Gastrocnemius medialis (tissue), 4 donors: ENCODE results near the gene SLC27A3. TPM values are rescaled to one million over a fixed set of nuclear protein-coding genes. Genes with fewer than 3 reads are reported as not detected.

ENCODE experiments used
- ATAC-seq, 2 donors: fragments of 150-250 bp; one replicate each; pipeline ENCODE4 v1.9.1; 2016
- DNase-seq, 2 donors: peaks; one replicate each; pipeline ENCODE4 v3.0.0-alpha.2; 2019
- H3K27ac ChIP-seq, 4 donors: fragments of 200-600 bp; sonication (generic); 1 replicate in 1 of 4; 2 replicates in 3 of 4; pipeline ENCODE4 v1.5.1; 2016 to 2018; ENCODE audit warnings: mild to moderate bottlenecking in 2 of 4, moderate library complexity in 1 of 4
- H3K27me3 ChIP-seq, 3 donors: fragments of 200-600 bp; sonication (generic) in 2 of 3; 1 replicate in 1 of 3; 2 replicates in 2 of 3; pipeline versions ENCODE4 v1.5.1 to v1.6.0; 2016 to 2019; ENCODE audit warnings: mild to moderate bottlenecking in 1 of 3, moderate library complexity in 1 of 3
- H3K36me3 ChIP-seq, 2 donors: fragments of 200-600 bp; sonication (generic) in 1 of 2; one replicate each; pipeline ENCODE4 v1.5.1; 2017 to 2018
- H3K4me1 ChIP-seq, 2 donors: fragments of 200-600 bp; sonication (generic) in 1 of 2; one replicate each; pipeline ENCODE4 v1.5.1; 2016 to 2017; ENCODE audit warnings: mild to moderate bottlenecking in 2 of 2
- H3K4me3 ChIP-seq, 4 donors: fragments of 200-600 bp; sonication (generic) in 3 of 4; 1 replicate in 1 of 4; 2 replicates in 3 of 4; pipeline ENCODE4 v1.5.1; 2016 to 2019; ENCODE audit warnings: mild to moderate bottlenecking in 2 of 4
- H3K9me3 ChIP-seq, 3 donors: fragments of 200-600 bp; sonication (generic) in 2 of 3; 1 replicate in 1 of 3; 2 replicates in 2 of 3; pipeline ENCODE4 v1.5.1; 2016 to 2019
- CTCF ChIP-seq, 5 experiments: fragments of 450-650 bp in 3 of 5; fragments of 200-600 bp in 2 of 5; sonication (generic) in 2 of 5; IDR thresholded peaks in 4 of 5; conservative IDR thresholded peaks in 1 of 5; 1 replicate in 4 of 5; 2 replicates in 1 of 5; pipeline ENCODE4 v1.5.1; 2016 to 2019; ENCODE audit warnings: antibody characterized with exemption in 5 of 5, mild to moderate bottlenecking in 3 of 5, moderate library complexity in 3 of 5
- POLR2A ChIP-seq, 2 donors: fragments of 450-650 bp; IDR thresholded peaks; one replicate each; pipeline ENCODE4 v1.6.1; 2017; ENCODE audit warnings: antibody characterized with exemption in 2 of 2, mild to moderate bottlenecking in 2 of 2, moderate library complexity in 2 of 2
- in situ Hi-C, 4 donors: fragments of 200-750 bp; cut with MboI; loops; one replicate each; pipeline versions ENCODE4 v1.15.0 to v1.8.0; 2017; ENCODE audit warnings: low sequenced_read_pairs in 4 of 4
- intact Hi-C: fragments of 100-400 bp; cut with DNase I; formaldehyde crosslinking; loops from one replicate; pipeline ENCODE4 v1.15.1; 2023; ENCODE audit warnings: low total_unique reads
- total RNA-seq, 4 donors: library from RNA; depleted of rRNA; stranded (reverse); fragments of >200 nt; gene quantifications; one replicate each; pipeline versions ENCODE4 v1.1.0 to v1.2.3, GENCODE V29; 2016

SLC27A3 gene
- total RNA-seq, 4 donors from 2014 or later = 2.3 to 7.9 (median 3.7) TPM

- Histone ChIP-seq H3K4me3 (no peak overlapping the region), H3K36me3 (no peaks in the 10 kb centered on the region), H3K4me1 (peaks cover 0 to 30% of the 10 kb centered on the region in 2 donors), H3K27ac (no peak overlapping the region), H3K9me3 (no peaks in the 10 kb centered on the region), H3K27me3 (no peaks in the 10 kb centered on the region)
- intact Hi-C loops (no loop called here), in situ Hi-C loops (loop anchor here in 3 of 4 donors (25.0 kb wide), 1 partner anchor 110 kb away; the partner anchor contains the start of gene GATAD2B (in 3 of the 3))
- ATAC-seq = no peak
- TF ChIP-seq POLR2A (IDR thresholded peaks at IDR 0.05) (no peak), CTCF (IDR thresholded peaks at IDR 0.05 in 4 of 5, conservative IDR thresholded peaks at IDR 0.05 in 1 of 5) (no peak)
- no peak for DNase-seq
Measured at GRCh38 chr1:153801786-153802697, 26.8 kb downstream of the SLC27A3 start.

- no peak for ATAC-seq
- Histone ChIP-seq H3K4me3 (no peak overlapping the region), H3K9me3 (no peaks in the 10 kb centered on the region), H3K27me3 (no peaks in the 10 kb centered on the region), H3K27ac (peak overlapping the region; percentile 39 to 82 (median 68)), H3K36me3 (peaks cover 0 to 6% of the 10 kb centered on the region in 2 donors), H3K4me1 (peaks cover 0 to 30% of the 10 kb centered on the region in 2 donors)
- no peak for DNase-seq
- TF ChIP-seq CTCF (IDR thresholded peaks at IDR 0.05 in 4 of 5, conservative IDR thresholded peaks at IDR 0.05 in 1 of 5) = no peak
- no peak for TF ChIP-seq POLR2A (IDR thresholded peaks at IDR 0.05)
- in situ Hi-C loops (loop anchor here in 3 of 4 donors (25.0 kb wide), 1 partner anchor 109 kb away; the partner anchor contains the start of gene GATAD2B (in 3 of the 3)), intact Hi-C loops (no loop called here)
Measured at GRCh38 chr1:153803470-153804056, 28.4 kb downstream of the SLC27A3 start.

- TF ChIP-seq CTCF (IDR thresholded peaks at IDR 0.05 in 4 of 5, conservative IDR thresholded peaks at IDR 0.05 in 1 of 5) = no peak
- TF ChIP-seq POLR2A (IDR thresholded peaks at IDR 0.05) = no peak
- in situ Hi-C loops (loop anchor here in 3 of 4 donors (25.0 kb wide), 1 partner anchor 108 kb away; the partner anchor contains the start of gene GATAD2B (in 3 of the 3)), intact Hi-C loops (no loop called here)
- H3K27ac ChIP-seq = peak overlapping the region; percentile 39 to 82 (median 68)
- ATAC-seq = no peak
- no peaks in the 10 kb centered on the region for H3K27me3 ChIP-seq
- H3K9me3 ChIP-seq = no peaks in the 10 kb centered on the region
- peaks cover 0 to 30% of the 10 kb centered on the region in 2 donors for H3K4me1 ChIP-seq
- H3K4me3 ChIP-seq = no peak overlapping the region
- no peak for DNase-seq
- H3K36me3 ChIP-seq = peaks cover 0 to 12% of the 10 kb centered on the region in 2 donors
Measured at GRCh38 chr1:153804112-153804511, 28.9 kb downstream of the SLC27A3 start.

- in situ Hi-C loops = loop anchor here in 3 of 4 donors (25.0 kb wide), 1 partner anchor 107 kb away; the partner anchor contains the start of gene GATAD2B (in 3 of the 3)
- no peaks in the 10 kb centered on the region for H3K9me3 ChIP-seq
- no peak overlapping the region for H3K4me3 ChIP-seq
- H3K36me3 ChIP-seq = peaks cover 0 to 22% of the 10 kb centered on the region in 2 donors
- H3K27me3 ChIP-seq = no peaks in the 10 kb centered on the region
- H3K4me1 ChIP-seq = peaks cover 0 to 30% of the 10 kb centered on the region in 2 donors
- DNase-seq = peak; percentile 70 to 73
- peak overlapping the region; percentile 15 to 82 (median 68) for H3K27ac ChIP-seq
- intact Hi-C loops = no loop called here
- peak; percentile 92 for ATAC-seq
- TF ChIP-seq CTCF (IDR thresholded peaks at IDR 0.05 in 4 of 5, conservative IDR thresholded peaks at IDR 0.05 in 1 of 5) (no peak), POLR2A (IDR thresholded peaks at IDR 0.05) (no peak)
Measured at GRCh38 chr1:153805042-153805745, 30.0 kb downstream of the SLC27A3 start.
